Hepatocyte (in vitro differentiated cells): ENCODE measurements around the gene CELSR3. TPM values are rescaled to one million over a fixed set of nuclear protein-coding genes. Genes with fewer than 3 reads are reported as not detected.

Source experiments
- DNase-seq: peaks from one replicate; pipeline ENCODE4 v3.0.0-alpha.2; 2016; ENCODE audit warnings: low spot score
- H2AFZ ChIP-seq: fragments of 200-600 bp; sonication (generic); 2 replicates; pipeline ENCODE4 v1.6.0; 2016; ENCODE audit warnings: antibody characterized with exemption, mild to moderate bottlenecking
- H3K27ac ChIP-seq: fragments of 200-600 bp; sonication (generic); 2 replicates; pipeline ENCODE4 v1.5.1; 2016; ENCODE audit warnings: mild to moderate bottlenecking
- H3K27me3 ChIP-seq: fragments of 200-600 bp; sonication (generic); 2 replicates; pipeline ENCODE4 v1.6.1; 2016
- H3K36me3 ChIP-seq: fragments of 200-600 bp; sonication (generic); replicated peaks from 2 replicates; pipeline ENCODE4 v1.5.1; 2016; ENCODE audit warnings: low read depth; ENCODE audit not compliant: insufficient read depth
- H3K4me1 ChIP-seq: fragments of 200-600 bp; sonication (generic); 2 replicates; pipeline ENCODE4 v1.5.1; 2016; ENCODE audit warnings: mild to moderate bottlenecking, moderate library complexity; ENCODE audit not compliant: insufficient read depth
- H3K4me2 ChIP-seq: fragments of 200-600 bp; sonication (generic); 2 replicates; pipeline ENCODE4 v1.6.0; 2016
- H3K4me3 ChIP-seq: fragments of 200-600 bp; sonication (generic); 2 replicates; pipeline ENCODE4 v1.5.1; 2016; ENCODE audit warnings: mild to moderate bottlenecking
- H3K79me2 ChIP-seq: fragments of 200-600 bp; sonication (generic); 2 replicates; pipeline ENCODE4 v1.6.0; 2017; ENCODE audit warnings: mild to moderate bottlenecking
- H3K9me2 ChIP-seq: fragments of 200-600 bp; sonication (generic); replicated peaks from 2 replicates; pipeline ENCODE4 v1.6.0; 2017; ENCODE audit warnings: mild to moderate bottlenecking; ENCODE audit not compliant: insufficient read depth
- H3K9me3 ChIP-seq: fragments of 200-600 bp; sonication (generic); 2 replicates; pipeline ENCODE4 v1.5.1; 2016; ENCODE audit warnings: low read depth, mild to moderate bottlenecking
- H4K20me1 ChIP-seq: fragments of 200-600 bp; sonication (generic); 2 replicates; pipeline ENCODE4 v1.6.0; 2016; ENCODE audit warnings: mild to moderate bottlenecking; ENCODE audit not compliant: insufficient read depth, poor library complexity, severe bottlenecking
- CTCF ChIP-seq: fragments of 200-600 bp; sonication (generic); IDR thresholded peaks from 2 replicates; pipeline ENCODE4 v1.5.1; 2016; ENCODE audit warnings: antibody characterized with exemption, mild to moderate bottlenecking; ENCODE audit not compliant: poor library complexity
- EZH2 ChIP-seq: fragments of 200-600 bp; sonication (generic); IDR thresholded peaks from 2 replicates; pipeline ENCODE4 v1.6.1; 2016; ENCODE audit warnings: antibody characterized with exemption, mild to moderate bottlenecking, borderline replicate concordance
- EZH2phosphoT487 ChIP-seq: fragments of 200-600 bp; sonication (generic); IDR thresholded peaks from one replicate; pipeline ENCODE4 v1.6.1; 2018; ENCODE audit warnings: antibody characterized with exemption, mild to moderate bottlenecking, low read depth, moderate library complexity; ENCODE audit not compliant: unreplicated experiment, severe bottlenecking
- WGBS: methylation state at CpG from one replicate; pipeline ENCODE4 v1.1.6; 2016; ENCODE audit warnings: low lambda C conversion rate; ENCODE audit errors: missing lambda C conversion rate; 5-methylcytosine and 5-hydroxymethylcytosine counted together
- polyA plus RNA-seq: library from polyadenylated mRNA; unstranded; fragments of >200 nt; fragmentation: Nextera tagmentation; extraction: Ambion mirVana; gene quantifications from 2 replicates; pipeline ENCODE4 v1.2.1, GENCODE V29; 2016
- total RNA-seq: library from RNA; depleted of rRNA; stranded (reverse); fragments of >200 nt; gene quantifications from 2 replicates; pipeline ENCODE4 v1.2.3, GENCODE V29; 2014

CELSR3 gene
- total and polyA plus RNA-seq, 2 experiments from 2014 or later, result 1.8 to 1.9 TPM

GRCh38 chr3:48678056-48678455, 15.4 kb upstream of the CELSR3 start:
- Histone ChIP-seq H3K4me3 (no peak overlapping the region), H2AFZ (no peak overlapping the region), H3K79me2 (peaks cover 2% of the 10 kb centered on the region), H3K27me3 (no peaks in the 10 kb centered on the region), H3K4me2 (no peak overlapping the region), H3K9me3 (no peaks in the 10 kb centered on the region), H3K36me3 (no peaks in the 10 kb centered on the region), H4K20me1 (peaks cover 3% of the 10 kb centered on the region), H3K9me2 (no peaks in the 10 kb centered on the region), H3K4me1 (peaks cover 3% of the 10 kb centered on the region), H3K27ac (no peak overlapping the region)
- no peak for DNase-seq
- WGBS, result 85% methylated on average over 4 of the region's 4 CpGs
- TF ChIP-seq CTCF, result no peak
- no peak for TF ChIP-seq EZH2
- TF ChIP-seq EZH2phosphoT487, result no peak

GRCh38 chr3:48674505-48674904, 11.8 kb upstream of the CELSR3 start:
- no peaks in the 10 kb centered on the region for H3K27me3 ChIP-seq
- H3K9me3 ChIP-seq, result no peaks in the 10 kb centered on the region
- TF ChIP-seq EZH2phosphoT487 (no peak), CTCF (no peak), EZH2 (no peak)
- H3K79me2 ChIP-seq, result no peaks in the 10 kb centered on the region
- H3K9me2 ChIP-seq, result no peaks in the 10 kb centered on the region
- no peaks in the 10 kb centered on the region for H3K36me3 ChIP-seq
- H3K4me1 ChIP-seq, result no peaks in the 10 kb centered on the region
- H3K4me2 ChIP-seq, result no peak overlapping the region
- no peak overlapping the region for H3K4me3 ChIP-seq
- no peaks in the 10 kb centered on the region for H4K20me1 ChIP-seq
- no peak overlapping the region for H3K27ac ChIP-seq
- no peak overlapping the region for H2AFZ ChIP-seq
- 95% methylated on average over 9 of the region's 9 CpGs for WGBS
- DNase-seq, result no peak

- Histone ChIP-seq H3K9me2 (no peaks in the 10 kb centered on the region), H3K79me2 (no peaks in the 10 kb centered on the region), H2AFZ (no peak overlapping the region), H3K27me3 (no peaks in the 10 kb centered on the region), H3K4me1 (no peaks in the 10 kb centered on the region), H3K9me3 (no peaks in the 10 kb centered on the region), H3K36me3 (no peaks in the 10 kb centered on the region), H4K20me1 (no peaks in the 10 kb centered on the region), H3K4me3 (no peak overlapping the region), H3K27ac (no peak overlapping the region), H3K4me2 (no peak overlapping the region)
- WGBS, result 86% methylated on average over 1 of the region's 1 CpG
- TF ChIP-seq CTCF (no peak), EZH2 (no peak), EZH2phosphoT487 (no peak)
- DNase-seq, result no peak
Measured at GRCh38 chr3:48672522-48672921, 9.8 kb upstream of the CELSR3 start.

- Histone ChIP-seq H3K79me2 (no peaks in the 10 kb centered on the region), H3K9me2 (no peaks in the 10 kb centered on the region), H3K36me3 (no peaks in the 10 kb centered on the region), H3K27me3 (no peaks in the 10 kb centered on the region), H3K9me3 (no peaks in the 10 kb centered on the region), H3K4me2 (no peak overlapping the region), H4K20me1 (no peaks in the 10 kb centered on the region), H2AFZ (no peak overlapping the region), H3K4me1 (no peaks in the 10 kb centered on the region), H3K27ac (no peak overlapping the region), H3K4me3 (no peak overlapping the region)
- TF ChIP-seq EZH2 (no peak), EZH2phosphoT487 (no peak), CTCF (no peak)
- 88% methylated on average over 4 of the region's 4 CpGs for WGBS
- DNase-seq, result no peak
Measured at GRCh38 chr3:48664929-48665328, 2.2 kb upstream of the CELSR3 start.
